Left colon (tissue), 2 donors: Measurements from ENCODE around the gene ZNF664. TPM values are rescaled to one million over a fixed set of nuclear protein-coding genes. Genes with fewer than 3 reads are reported as not detected.

Experiments used
- total RNA-seq, 2 donors: library from RNA; stranded (reverse); fragmentation: NEBNext Ultra II Directional; extraction: Animal tissue kit (Norgen Biotek cat#: 25700); gene quantifications; one replicate each; pipeline ENCODE4 v1.2.1, GENCODE V29; 2021
- donor health status: DM: no; HTN: no; CAD: no.
- donor health status: DM: yes; HTN: yes; CAD: no.

Gene ZNF664
- total RNA-seq, 2 donors from 2014 or later: 111 to 138 TPM

Other genes starting within 250 kb of the ZNF664 start
- under 1 TPM; 0.15 to 0.39 TPM for gene DNAH10, start 210.9 kb upstream of the ZNF664 start, total RNA-seq
- 10 to 100 TPM; 20.6 to 25.6 TPM for gene CCDC92, start 384 bp upstream of the ZNF664 start, total RNA-seq